Fibroblast of lung (primary cell): ENCODE data around the gene RPRD2.

Experiments
- CTCF ChIP-seq, 2 donors: IDR thresholded peaks in 1 of 2; conservative IDR thresholded peaks in 1 of 2; 1 replicate in 1 of 2; 2 replicates in 1 of 2; pipeline ENCODE4 v1.5.1; 2011 to 2012; ENCODE audit warnings: low read length in 2 of 2, control low read depth in 1 of 2, inconsistent platforms in 1 of 2, low read depth in 1 of 2, mild to moderate bottlenecking in 1 of 2
- EZH2 ChIP-seq: IDR thresholded peaks from 2 replicates; pipeline ENCODE4 v1.5.1; 2012; ENCODE audit warnings: low read length, control low read depth, mild to moderate bottlenecking; ENCODE audit errors: missing control alignments

GRCh38 chr1:150363426-150364230 lies at the start of gene RPRD2:
- TF ChIP-seq CTCF (conservative IDR thresholded peaks at IDR 0.05 in 1 of 2, IDR thresholded peaks at IDR 0.05 in 1 of 2; ENCODE audit: low read depth in 1 of 2, low read length in 2 of 2) (peak; percentile 11 to 20), EZH2 (no peak)
